NCI-H69 (cell line): Measurements from ENCODE around the gene NABP1.
"Not testable (repeated sequence)": the region's sequence is repeated elsewhere in the genome, so short reads cannot be mapped to it uniquely, and the experiment has no call there.

ENCODE experiments used
- DNase-seq: peaks from one replicate; lab custom pipeline; 2025; lab: John Stamatoyannopoulos, UW

NABP1 gene

GRCh38 chr2:191677646-191678436, at the start of gene NABP1:
Gene NABP1, plus strand, starts transcription at chr2:191678136. Its CDS starts 479 bp downstream, at chr2:191678615.
- DNase-seq = peak; percentile 90

- no peak for DNase-seq
These were observed 48.9 kb upstream of the NABP1 start for GRCh38 chr2:191629001-191629453.

DNA sequence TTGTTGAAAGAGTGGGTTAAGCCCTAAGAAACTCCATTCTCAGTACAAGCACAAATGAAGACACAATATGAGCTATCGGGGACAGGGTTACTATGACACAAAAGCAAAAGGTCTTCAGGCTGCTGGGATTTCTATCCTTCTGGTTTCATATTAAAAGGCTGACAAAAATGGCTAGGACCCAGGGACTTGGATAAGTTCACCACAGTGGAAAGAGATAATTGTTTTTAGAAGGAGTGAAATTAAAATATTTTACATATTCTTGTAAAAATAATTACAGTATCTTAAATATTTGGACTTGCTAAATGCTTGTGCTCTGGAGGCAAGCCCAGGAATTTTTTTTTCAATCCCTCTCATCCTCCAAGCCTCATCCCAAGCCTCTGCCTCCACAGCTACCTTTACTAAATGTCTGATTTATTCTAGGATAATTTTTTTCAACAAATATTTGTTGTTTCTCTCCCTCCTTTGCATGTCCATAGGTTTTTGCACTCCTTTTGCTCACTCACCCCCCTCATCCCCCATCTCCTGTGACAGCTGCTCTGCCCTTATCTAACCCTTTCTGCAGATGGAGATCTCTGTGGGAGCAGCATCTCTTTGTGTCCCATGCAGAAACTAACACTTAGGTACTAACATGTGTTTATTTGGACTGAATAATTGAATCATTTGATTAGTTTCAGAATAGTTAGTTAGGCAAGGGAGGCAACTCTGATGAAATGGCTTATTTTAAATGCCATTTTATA, 47.8 kb upstream of the NABP1 start:
- no peak for DNase-seq

DNA sequence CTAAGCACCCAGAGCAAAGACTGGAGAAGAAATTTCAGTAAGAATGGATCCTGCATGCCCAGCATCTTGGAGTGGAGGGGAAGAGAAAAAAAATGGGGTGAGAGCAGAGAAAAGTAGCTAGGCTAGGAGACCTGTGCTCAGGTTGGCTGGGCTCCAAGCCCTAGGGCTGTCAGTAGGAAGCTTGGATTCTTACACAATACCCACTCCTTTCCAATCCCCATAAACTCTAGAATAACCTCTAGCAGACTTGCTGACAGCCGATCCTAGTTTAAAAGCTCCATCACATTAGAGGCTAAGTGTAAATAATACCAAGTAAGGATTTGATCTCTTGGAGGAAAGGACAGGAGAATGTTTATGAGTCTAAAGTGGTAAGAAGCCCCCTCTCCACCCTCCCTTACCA, 46.2 kb upstream of the NABP1 start:
- DNase-seq = peak; percentile 24

GRCh38 chr2:191632426-191632825, 45.5 kb upstream of the NABP1 start:
- no peak for DNase-seq

DNA sequence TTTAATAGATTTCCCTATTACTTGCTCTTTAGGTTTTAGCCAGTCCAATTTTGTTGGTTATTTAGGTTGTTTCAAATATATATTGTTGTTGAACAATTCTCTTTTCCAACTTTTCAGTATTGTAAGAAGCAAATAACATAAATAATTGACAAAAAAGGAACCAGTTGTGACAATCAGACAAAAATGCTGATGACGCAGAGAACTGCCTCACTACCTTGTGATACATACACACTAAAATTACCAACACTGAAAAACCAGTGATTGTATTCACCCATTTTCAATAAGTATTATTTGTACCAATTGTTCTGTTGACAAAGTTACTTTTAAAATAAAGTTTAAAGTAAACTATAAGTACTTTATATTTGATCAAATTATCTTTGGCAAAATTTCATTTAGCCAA, 43.1 kb upstream of the NABP1 start:
- DNase-seq = no peak

- no peak for DNase-seq
These were observed 42.4 kb upstream of the NABP1 start for GRCh38 chr2:191635333-191636234.

DNA sequence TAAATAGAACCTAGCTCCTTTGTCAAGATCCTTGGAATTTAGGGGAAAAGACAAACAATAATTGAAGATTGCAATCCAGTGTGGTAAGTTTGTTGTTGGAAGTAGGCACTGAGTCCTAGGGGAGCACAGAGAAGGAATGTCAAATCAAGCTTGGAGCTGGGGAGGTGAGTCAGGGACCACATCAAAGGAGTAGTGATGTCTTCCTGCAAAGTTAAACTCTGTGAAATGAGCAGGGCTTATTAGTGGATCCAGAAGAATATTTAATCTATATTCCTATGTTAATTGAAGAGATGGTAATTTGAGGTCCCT, 41.7 kb upstream of the NABP1 start:
- no peak for DNase-seq

GRCh38 chr2:191636586-191636985, 41.4 kb upstream of the NABP1 start:
- no peak for DNase-seq

GRCh38 chr2:191637182-191638078, 40.5 kb upstream of the NABP1 start:
- DNase-seq = no peak

- DNase-seq = peak; percentile 11
These were observed 39.7 kb upstream of the NABP1 start for GRCh38 chr2:191638079-191638801.

GRCh38 chr2:191638802-191639172, 39.1 kb upstream of the NABP1 start:
- DNase-seq = no peak

GRCh38 chr2:191641609-191642008, 36.3 kb upstream of the NABP1 start:
- DNase-seq = no peak

GRCh38 chr2:191642541-191642940, 35.4 kb upstream of the NABP1 start:
- DNase-seq = no peak

DNA sequence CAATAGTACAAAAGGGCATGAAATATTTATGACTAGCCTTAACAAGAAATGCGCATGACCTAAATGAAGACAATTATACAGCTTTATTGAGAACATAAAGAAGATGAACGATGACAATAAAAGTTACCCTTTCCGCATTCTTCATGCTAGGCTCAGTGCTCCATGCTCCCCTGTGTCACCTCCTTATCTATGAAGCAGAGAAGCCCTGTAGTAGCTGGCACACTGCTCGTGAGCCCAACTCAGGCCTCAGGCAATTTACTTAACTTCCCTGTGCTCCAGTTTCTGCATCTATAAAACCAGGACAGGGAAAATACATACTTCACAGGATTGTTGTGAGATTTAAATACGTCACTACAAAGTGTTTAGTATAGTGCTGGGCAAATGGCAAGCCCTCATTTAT, 34.5 kb upstream of the NABP1 start:
- no peak for DNase-seq

- DNase-seq = not testable (repeated sequence)
These were observed 33.3 kb upstream of the NABP1 start for GRCh38 chr2:191644613-191645012.

- no peak for DNase-seq
These were observed 32.9 kb upstream of the NABP1 start for GRCh38 chr2:191645032-191645431.

DNA sequence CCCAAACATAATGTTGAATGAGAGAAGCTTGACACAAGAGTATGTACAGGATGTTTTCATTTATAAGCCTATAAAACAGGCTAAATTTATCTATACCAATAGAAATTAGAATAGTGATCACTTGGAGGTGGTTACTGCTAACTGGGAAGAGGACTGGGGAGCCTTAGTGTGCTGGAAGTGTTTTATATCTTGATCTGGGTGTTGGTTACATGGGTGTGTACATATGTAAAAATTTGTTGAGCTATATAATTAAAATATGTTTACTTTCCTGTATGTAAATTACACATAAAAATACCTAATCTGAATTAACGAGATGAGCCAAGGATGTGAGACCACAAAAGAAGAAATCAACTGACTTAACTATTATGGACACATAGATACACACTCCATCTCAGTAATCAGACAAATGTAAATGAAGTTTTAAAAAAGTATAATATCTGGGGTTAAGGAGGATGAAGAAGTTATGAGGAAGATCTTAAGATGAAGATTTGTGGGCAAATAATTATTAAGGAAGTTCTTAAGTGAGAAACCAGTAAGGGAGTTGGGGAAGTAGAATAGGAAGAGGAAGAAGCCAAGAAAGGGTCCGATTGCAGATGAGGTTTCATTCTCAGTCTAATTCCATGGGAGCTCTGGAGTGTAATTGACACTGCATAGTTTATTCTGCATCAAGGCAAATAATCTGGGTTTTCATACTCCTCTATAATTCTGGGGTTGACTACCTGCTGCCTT, 32.3 kb upstream of the NABP1 start:
- DNase-seq = no peak

GRCh38 chr2:191646163-191646902, 31.6 kb upstream of the NABP1 start:
- DNase-seq = no peak
